GM19372 (cell line): Measurements from ENCODE around the gene ANKRD16.
"Not testable (repeated sequence)": the region's sequence is repeated elsewhere in the genome, so short reads cannot be mapped to it uniquely, and the experiment has no call there.

Experiments used
- ATAC-seq: cut with Tn5 transposase; IDR thresholded peaks from one replicate; pipeline ENCODE4 v1.9.1; 2021; ENCODE audit warnings: mild to moderate bottlenecking, low read depth, moderate library complexity; ENCODE audit not compliant: unreplicated experiment

The ANKRD16 gene

GRCh38 chr10:5889624-5890451, at the start of gene ANKRD16, which contains the start of gene FBH1:
ANKRD16 (minus strand) TSS chr10:5889893; CDS start chr10:5889354, 539 bp downstream.
FBH1 (plus strand) TSS chr10:5890243; CDS start chr10:5890346, 103 bp downstream.
- ATAC-seq, result peak; percentile 75

- ATAC-seq, result no peak
Observed at GRCh38 chr10:5938291-5938690, 48.6 kb upstream of the ANKRD16 start.

DNA sequence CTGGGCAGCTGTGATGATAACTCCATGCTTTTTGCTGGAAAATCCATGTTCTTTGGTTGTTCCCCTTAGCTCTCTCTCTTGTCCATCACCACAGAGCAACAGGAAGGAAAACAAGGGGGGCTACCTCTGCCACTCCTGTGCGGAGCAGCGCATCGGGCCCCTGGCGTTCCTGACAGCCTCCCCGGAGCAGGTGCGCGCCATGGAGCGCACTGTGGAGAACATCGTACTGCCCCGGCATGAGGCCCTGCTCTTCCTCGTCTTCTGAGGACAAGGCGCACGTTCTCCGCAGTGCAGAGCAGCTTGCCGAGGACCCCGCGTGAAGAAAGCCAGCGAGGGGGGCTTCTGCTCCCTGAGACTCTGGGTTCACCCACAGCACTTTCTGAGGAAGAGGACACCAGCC, 47.3 kb upstream of the ANKRD16 start:
- ATAC-seq, result no peak

DNA sequence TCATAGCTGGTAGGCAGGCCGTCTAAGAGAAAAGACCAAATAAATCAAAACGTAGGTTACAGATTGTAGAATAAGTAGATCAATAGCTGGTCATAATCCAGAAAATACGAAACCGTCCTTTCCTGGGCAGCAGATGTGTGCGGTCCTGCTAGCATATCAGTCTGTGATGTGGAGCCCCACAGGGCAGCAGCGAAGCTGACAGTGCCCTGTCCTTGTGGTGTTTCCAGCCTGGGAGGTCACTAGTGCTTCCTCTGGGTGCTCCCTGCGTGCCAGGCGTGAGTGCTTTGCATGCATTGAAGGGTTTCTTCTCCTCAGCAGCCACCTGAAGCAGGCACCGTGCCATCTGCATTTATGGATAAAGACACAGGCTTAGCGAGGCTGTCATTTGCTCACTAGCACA, 45.9 kb upstream of the ANKRD16 start:
- ATAC-seq, result no peak

DNA sequence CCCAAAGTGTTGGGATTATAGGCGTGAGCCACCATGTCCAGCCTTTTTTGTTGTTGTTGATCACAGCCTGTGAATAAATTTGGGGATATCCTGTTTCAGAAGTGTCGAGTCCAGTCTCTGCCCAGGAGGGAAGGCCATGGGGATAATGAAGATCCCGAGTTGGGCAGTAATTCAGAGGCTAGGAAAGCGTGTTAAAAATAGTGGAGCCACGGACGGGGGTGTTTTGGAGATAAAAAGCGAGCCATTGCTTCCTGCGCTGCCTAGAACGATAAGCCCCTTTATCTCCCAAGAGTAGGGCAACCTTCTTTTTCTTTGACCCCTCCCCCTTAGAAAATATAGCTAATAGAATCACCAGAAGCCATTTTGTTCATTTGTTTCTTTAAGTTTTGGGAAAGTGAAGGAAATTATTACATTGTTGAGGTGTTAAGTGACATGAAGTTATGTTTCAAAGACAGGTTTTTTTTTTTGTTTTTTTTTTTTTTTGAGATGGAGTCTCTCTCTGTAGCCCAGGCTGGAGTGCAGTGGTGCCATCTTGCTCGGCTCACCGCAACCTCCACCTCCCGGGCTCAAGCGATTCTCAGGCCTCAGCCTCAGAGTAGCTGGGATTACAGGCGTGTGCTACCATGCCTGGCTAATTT, 44.3 kb upstream of the ANKRD16 start:
- ATAC-seq, result no peak

GRCh38 chr10:5932345-5932744, 42.7 kb upstream of the ANKRD16 start:
- no peak for ATAC-seq

DNA sequence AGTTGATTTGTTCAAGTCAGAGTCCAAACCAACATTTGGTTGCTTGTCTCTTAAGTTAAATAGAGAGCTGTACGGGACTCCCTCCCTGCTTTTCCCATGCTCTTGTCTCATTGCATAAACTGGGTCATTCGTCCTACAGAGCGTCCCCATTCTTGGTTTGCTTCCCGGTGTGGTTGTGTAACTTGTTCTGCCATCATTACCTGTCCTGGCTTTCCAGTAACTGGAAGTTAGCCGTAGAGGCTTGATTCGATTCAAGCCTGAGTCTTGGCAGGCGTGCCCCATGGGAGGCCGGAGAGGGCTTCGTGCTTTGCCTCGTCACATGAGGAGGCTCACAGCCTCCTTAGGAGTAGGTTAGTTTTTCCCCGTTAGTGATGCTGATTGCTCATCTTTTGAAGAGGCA, 40.6 kb upstream of the ANKRD16 start:
- ATAC-seq, result no peak

GRCh38 chr10:5929442-5929841, 39.7 kb upstream of the ANKRD16 start:
- no peak for ATAC-seq

- no peak for ATAC-seq
Observed at GRCh38 chr10:5927306-5927705, 37.6 kb upstream of the ANKRD16 start.

- ATAC-seq, result no peak
Observed at GRCh38 chr10:5924889-5925288, 35.2 kb upstream of the ANKRD16 start.

GRCh38 chr10:5921746-5922145, 32.1 kb upstream of the ANKRD16 start:
- ATAC-seq, result no peak

DNA sequence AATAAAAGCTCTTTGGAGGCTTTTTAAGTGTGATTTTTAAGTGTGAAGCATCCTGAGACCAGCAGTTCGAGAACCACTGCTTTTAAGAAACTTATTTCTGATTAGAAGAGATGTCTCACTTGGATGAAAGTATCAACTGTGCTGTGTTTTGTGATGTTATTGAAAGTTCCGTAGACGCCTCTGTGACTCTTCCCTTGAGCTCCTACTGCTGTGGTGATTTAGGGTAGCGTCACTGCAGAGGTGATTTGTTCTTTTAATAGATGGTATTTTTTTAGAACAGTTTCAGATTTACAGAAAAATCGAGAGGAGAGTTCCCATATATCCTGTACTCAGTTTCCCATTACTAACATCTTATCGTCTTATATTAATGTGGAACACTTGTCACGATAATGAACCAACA, 29.9 kb upstream of the ANKRD16 start:
- no peak for ATAC-seq

GRCh38 chr10:5918763-5919162, 29.1 kb upstream of the ANKRD16 start:
- ATAC-seq, result no peak

- no peak for ATAC-seq
Observed at GRCh38 chr10:5917305-5917704, 27.6 kb upstream of the ANKRD16 start.

DNA sequence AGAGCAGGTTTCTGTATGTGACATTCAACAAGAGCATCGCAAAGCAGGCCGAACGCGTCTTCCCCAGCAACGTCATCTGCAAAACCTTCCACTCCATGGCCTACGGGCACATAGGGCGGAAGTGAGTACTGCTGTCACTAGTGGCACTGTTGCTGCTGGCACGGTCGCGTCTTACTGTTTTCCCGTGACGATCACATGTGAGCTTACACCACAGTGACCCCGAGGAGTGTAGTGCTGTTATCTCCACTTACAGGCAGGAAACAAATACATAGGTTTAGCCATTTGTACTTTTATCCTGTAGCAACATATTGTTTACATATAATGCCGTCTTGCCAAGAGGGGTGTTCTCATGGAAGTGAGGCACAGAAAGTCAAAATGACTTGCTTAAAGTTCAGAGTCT, 25.8 kb upstream of the ANKRD16 start:
- no peak for ATAC-seq

GRCh38 chr10:5913736-5914135, 24.0 kb upstream of the ANKRD16 start:
- no peak for ATAC-seq

DNA sequence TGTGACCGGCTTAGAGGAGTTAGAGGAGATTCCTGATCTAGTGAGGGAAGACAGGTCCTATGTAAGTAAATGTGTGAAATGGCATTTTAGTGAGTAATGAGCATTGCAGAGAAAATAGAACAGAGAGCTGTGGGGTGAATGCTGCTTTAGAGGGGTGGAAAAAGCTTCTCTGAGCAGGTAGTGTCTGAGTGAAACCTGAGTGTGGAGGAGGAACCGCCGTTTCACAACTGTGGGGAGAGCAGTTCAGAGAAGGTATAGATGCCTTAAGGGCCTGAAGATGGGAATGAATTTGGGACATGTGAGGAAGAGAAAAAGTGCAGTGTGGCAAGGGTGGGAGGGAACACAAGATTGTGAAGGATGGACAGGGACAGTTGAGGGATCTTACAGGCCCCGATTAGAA, 22.0 kb upstream of the ANKRD16 start:
- ATAC-seq, result no peak

DNA sequence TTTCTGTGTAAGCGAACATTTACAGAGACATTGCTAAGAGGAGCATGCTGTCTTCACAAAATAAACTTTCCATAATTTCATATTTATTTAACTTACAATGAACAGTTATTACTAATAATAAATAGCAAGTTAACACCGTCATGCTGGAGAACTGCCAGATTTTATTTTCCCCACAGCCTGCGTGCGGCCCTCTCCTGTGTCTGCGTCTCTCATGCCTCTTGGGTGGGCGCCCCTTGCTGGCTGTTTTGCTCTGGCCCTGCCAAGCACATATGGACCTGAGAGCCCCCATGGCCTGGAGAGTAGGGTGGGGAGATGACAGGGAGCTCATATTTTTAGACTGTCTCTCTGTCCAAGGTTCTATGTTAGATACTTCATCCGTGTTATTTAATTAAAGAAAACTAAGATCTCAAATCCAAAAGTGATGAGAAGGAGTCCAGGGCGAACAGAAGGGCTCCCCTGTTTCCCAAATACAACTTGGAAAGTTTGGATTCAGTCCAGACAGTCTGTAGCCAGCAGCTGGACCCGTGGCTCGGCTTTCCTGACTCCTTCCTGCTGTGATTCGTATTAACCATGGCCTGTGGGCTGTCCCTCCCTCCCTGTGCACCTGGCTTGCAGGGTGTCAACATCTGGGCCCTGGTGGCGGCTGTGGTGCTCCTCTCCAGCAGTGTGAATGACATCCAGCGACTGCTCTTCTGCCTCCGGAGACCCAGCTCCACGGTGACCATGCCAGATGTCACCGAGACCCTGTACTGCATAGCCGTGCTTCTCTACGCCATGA, 20.8 kb upstream of the ANKRD16 start:
- no peak for ATAC-seq

GRCh38 chr10:5908676-5909075, 19.0 kb upstream of the ANKRD16 start:
- ATAC-seq, result not testable (repeated sequence)

- no peak for ATAC-seq
Observed at GRCh38 chr10:5906651-5907050, 17.0 kb upstream of the ANKRD16 start.

DNA sequence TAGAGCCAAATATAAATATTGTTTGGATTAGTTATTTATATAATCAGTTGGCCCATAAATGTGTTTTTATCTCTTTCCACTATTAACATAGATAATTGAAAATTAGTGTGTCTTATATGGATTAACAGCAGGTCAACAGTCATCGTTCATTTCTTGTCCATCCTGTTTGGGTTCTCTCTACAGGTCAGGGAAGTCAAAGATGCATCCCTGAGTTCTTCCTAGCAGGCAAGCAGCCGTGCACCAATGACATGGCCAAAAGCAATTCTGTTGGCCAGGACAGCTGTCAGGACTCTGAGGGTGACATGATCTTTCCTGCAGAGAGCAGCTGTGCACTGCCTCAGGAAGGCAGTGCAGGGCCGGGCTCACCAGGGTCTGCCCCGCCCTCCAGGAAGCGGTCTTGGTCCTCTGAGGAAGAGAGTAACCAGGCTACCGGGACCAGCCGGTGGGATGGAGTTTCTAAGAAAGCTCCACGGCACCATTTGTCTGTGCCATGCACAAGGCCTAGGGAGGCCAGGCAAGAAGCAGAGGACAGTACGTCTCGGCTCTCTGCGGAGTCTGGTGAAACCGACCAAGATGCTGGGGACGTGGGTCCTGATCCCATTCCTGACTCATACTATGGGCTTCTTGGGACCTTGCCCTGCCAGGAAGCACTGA, 16.3 kb upstream of the ANKRD16 start:
- no peak for ATAC-seq
